Measurements from ENCODE around the gene ZNF282.

The ZNF282 gene

GRCh38 chr7:149226840-149227494, 31.6 kb downstream of the ZNF282 start:
- Histone ChIP-seq H3K9ac (ENCODE audit: low read depth, low read length) (no peak overlapping the region), H3K36me3 (ENCODE audit: insufficient read depth, low read length) (peaks cover 28% of the 10 kb centered on the region), H3K4me1 (ENCODE audit: insufficient read depth, low read length) (no peaks in the 10 kb centered on the region), H3K27me3 (ENCODE audit: insufficient read depth, low read length, poor library complexity) (no peaks in the 10 kb centered on the region), H3K27ac (ENCODE audit: low read length) (no peak overlapping the region), H2AFZ (ENCODE audit: low read depth, low read length) (no peak overlapping the region), H3K4me2 (ENCODE audit: insufficient read depth, low read length) (no peak overlapping the region), H3K79me2 (ENCODE audit: insufficient read depth, low read length) (no peaks in the 10 kb centered on the region), H3K9me3 (ENCODE audit: insufficient read depth, low read length, severe bottlenecking) (no peaks in the 10 kb centered on the region), H3K4me3 (ENCODE audit: low read depth in 1 of 2, low read length in 2 of 2) (no peak overlapping the region), H4K20me1 (ENCODE audit: insufficient read depth, low read length) (peaks cover 11% of the 10 kb centered on the region; the same call in 1 of the 2 replicates)
- no peak for TF ChIP-seq EZH2 (IDR thresholded peaks at IDR 0.05; ENCODE audit: borderline replicate concordance, low read depth, low read length, severe bottlenecking)
- TF ChIP-seq, protein P1, sequence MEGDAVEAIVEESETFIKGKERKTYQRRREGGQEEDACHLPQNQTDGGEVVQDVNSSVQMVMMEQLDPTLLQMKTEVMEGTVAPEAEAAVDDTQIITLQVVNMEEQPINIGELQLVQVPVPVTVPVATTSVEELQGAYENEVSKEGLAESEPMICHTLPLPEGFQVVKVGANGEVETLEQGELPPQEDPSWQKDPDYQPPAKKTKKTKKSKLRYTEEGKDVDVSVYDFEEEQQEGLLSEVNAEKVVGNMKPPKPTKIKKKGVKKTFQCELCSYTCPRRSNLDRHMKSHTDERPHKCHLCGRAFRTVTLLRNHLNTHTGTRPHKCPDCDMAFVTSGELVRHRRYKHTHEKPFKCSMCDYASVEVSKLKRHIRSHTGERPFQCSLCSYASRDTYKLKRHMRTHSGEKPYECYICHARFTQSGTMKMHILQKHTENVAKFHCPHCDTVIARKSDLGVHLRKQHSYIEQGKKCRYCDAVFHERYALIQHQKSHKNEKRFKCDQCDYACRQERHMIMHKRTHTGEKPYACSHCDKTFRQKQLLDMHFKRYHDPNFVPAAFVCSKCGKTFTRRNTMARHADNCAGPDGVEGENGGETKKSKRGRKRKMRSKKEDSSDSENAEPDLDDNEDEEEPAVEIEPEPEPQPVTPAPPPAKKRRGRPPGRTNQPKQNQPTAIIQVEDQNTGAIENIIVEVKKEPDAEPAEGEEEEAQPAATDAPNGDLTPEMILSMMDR (IDR thresholded peaks at IDR 0.05; ENCODE audit: borderline replicate concordance, extremely low read depth, low read length, poor library complexity, severe bottlenecking) = no peak
- DNase-seq = no peak
- no peak for ATAC-seq (ENCODE audit: insufficient read depth, low read depth)

DNA sequence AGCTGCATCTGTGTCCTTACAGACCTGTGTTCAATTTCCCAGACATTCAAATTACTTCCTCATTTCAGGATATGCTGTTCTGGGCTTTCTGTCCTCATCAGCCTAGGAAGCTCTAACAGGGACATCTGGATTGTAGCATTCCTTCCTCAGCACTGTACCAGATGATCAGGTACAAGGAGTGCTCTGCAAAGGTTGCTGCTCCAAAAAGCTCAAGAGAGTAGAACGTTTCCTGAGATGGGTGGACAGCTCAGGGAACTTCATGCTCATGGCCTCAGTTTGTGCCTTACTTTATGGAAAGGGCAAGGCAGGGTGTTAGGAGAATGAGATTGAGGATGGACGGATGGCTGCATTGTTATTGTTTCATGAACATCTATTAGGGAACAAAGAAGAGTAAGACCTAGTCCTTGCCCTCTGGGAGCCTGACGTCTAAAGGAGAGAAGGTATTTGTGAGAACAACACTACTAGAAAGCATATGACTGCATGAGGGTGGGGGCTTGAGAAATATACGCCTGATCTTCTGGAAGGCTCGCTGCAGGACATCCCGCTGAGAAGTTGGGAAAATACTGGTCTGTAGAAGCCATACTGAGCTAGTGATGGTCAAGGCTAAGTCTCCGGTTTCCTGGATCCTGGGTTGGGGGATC, 33.6 kb downstream of the ZNF282 start:
- no peak for TF ChIP-seq EZH2 (IDR thresholded peaks at IDR 0.05; ENCODE audit: borderline replicate concordance, low read depth, low read length, severe bottlenecking)
- TF ChIP-seq, protein P1 (IDR thresholded peaks at IDR 0.05; ENCODE audit: borderline replicate concordance, extremely low read depth, low read length, poor library complexity, severe bottlenecking) = no peak
- no peak overlapping the region for H3K27ac ChIP-seq (ENCODE audit: low read length)
- no peak overlapping the region for H3K9ac ChIP-seq (ENCODE audit: low read depth, low read length)
- H3K27me3 ChIP-seq (ENCODE audit: insufficient read depth, low read length, poor library complexity) = no peaks in the 10 kb centered on the region
- H4K20me1 ChIP-seq (ENCODE audit: insufficient read depth, low read length) = peaks cover 6% of the 10 kb centered on the region; the same call in 1 of the 2 replicates
- no peak overlapping the region for H2AFZ ChIP-seq (ENCODE audit: low read depth, low read length)
- H3K79me2 ChIP-seq (ENCODE audit: insufficient read depth, low read length) = no peaks in the 10 kb centered on the region
- peaks cover 20% of the 10 kb centered on the region for H3K36me3 ChIP-seq (ENCODE audit: insufficient read depth, low read length)
- H3K4me2 ChIP-seq (ENCODE audit: insufficient read depth, low read length) = no peak overlapping the region
- no peak for DNase-seq
- peak; percentile 25; the same call in 2 of the 3 replicates for ATAC-seq (ENCODE audit: insufficient read depth, low read depth)
- no peaks in the 10 kb centered on the region for H3K4me1 ChIP-seq (ENCODE audit: insufficient read depth, low read length)
- H3K9me3 ChIP-seq (ENCODE audit: insufficient read depth, low read length, severe bottlenecking) = no peaks in the 10 kb centered on the region
- no peak overlapping the region for H3K4me3 ChIP-seq (ENCODE audit: low read depth in 1 of 2, low read length in 2 of 2)

- no peaks in the 10 kb centered on the region for H3K27me3 ChIP-seq (ENCODE audit: insufficient read depth, low read length, poor library complexity)
- peak; percentile 42; the same call in 2 of the 3 replicates for ATAC-seq (ENCODE audit: insufficient read depth, low read depth)
- TF ChIP-seq, protein P1 (IDR thresholded peaks at IDR 0.05; ENCODE audit: borderline replicate concordance, extremely low read depth, low read length, poor library complexity, severe bottlenecking) = no peak
- TF ChIP-seq EZH2 (IDR thresholded peaks at IDR 0.05; ENCODE audit: borderline replicate concordance, low read depth, low read length, severe bottlenecking) = no peak
- H3K27ac ChIP-seq (ENCODE audit: low read length) = no peak overlapping the region
- H3K9me3 ChIP-seq (ENCODE audit: insufficient read depth, low read length, severe bottlenecking) = no peaks in the 10 kb centered on the region
- H3K4me3 ChIP-seq (ENCODE audit: low read depth in 1 of 2, low read length in 2 of 2) = no peak overlapping the region
- no peak for DNase-seq
- H3K9ac ChIP-seq (ENCODE audit: low read depth, low read length) = no peak overlapping the region
- H3K4me1 ChIP-seq (ENCODE audit: insufficient read depth, low read length) = no peaks in the 10 kb centered on the region
- H3K36me3 ChIP-seq (ENCODE audit: insufficient read depth, low read length) = peaks cover 15% of the 10 kb centered on the region
- H3K4me2 ChIP-seq (ENCODE audit: insufficient read depth, low read length) = no peak overlapping the region
- no peaks in the 10 kb centered on the region for H3K79me2 ChIP-seq (ENCODE audit: insufficient read depth, low read length)
- H2AFZ ChIP-seq (ENCODE audit: low read depth, low read length) = no peak overlapping the region
- peaks cover 6% of the 10 kb centered on the region; the same call in 1 of the 2 replicates for H4K20me1 ChIP-seq (ENCODE audit: insufficient read depth, low read length)
Measured at GRCh38 chr7:149229526-149229925, 34.2 kb downstream of the ZNF282 start.

Data from DND-41 (cell line).